Neural progenitor cell (in vitro differentiated cells): ENCODE results near the gene NDUFB3. TPM values are rescaled to one million over a fixed set of nuclear protein-coding genes. Genes with fewer than 3 reads are reported as not detected.
"Not testable (repeated sequence)": the region's sequence is repeated elsewhere in the genome, so short reads cannot be mapped to it uniquely, and the experiment has no call there.

ENCODE experiments used
- DNase-seq: peaks from one replicate; pipeline ENCODE4 v3.0.0-alpha.2; 2016; ENCODE audit warnings: low spot score
- H2AFZ ChIP-seq: fragments of 200-600 bp; sonication (generic); replicated peaks from 2 replicates; pipeline ENCODE4 v1.6.1; 2016; ENCODE audit warnings: antibody characterized with exemption
- H3F3A ChIP-seq: fragments of 200-600 bp; sonication (generic); 2 replicates; pipeline ENCODE4 v1.6.1; 2016; ENCODE audit warnings: antibody characterized with exemption, low read depth
- H3K27ac ChIP-seq: fragments of 200-600 bp; sonication (generic); 2 replicates; pipeline ENCODE4 v1.5.1; 2016; ENCODE audit warnings: mild to moderate bottlenecking
- H3K27me3 ChIP-seq: fragments of 200-600 bp; sonication (generic); 2 replicates; pipeline ENCODE4 v1.6.1; 2016; ENCODE audit warnings: mild to moderate bottlenecking, moderate library complexity
- H3K36me3 ChIP-seq: fragments of 200-600 bp; sonication (generic); 2 replicates; pipeline ENCODE4 v1.5.1; 2016
- H3K4me1 ChIP-seq: fragments of 200-600 bp; sonication (generic); 2 replicates; pipeline ENCODE4 v1.6.1; 2016; ENCODE audit warnings: mixed run types
- H3K4me2 ChIP-seq: fragments of 200-600 bp; sonication (generic); 2 replicates; pipeline ENCODE4 v1.6.1; 2016
- H3K4me3 ChIP-seq: fragments of 200-600 bp; sonication (generic); 2 replicates; pipeline ENCODE4 v1.5.1; 2016
- H3K79me2 ChIP-seq: fragments of 200-600 bp; sonication (generic); 2 replicates; pipeline ENCODE4 v1.6.1; 2016; ENCODE audit warnings: low read depth
- H3K9ac ChIP-seq: fragments of 200-600 bp; sonication (generic); 2 replicates; pipeline ENCODE4 v1.6.1; 2016
- H3K9me3 ChIP-seq: fragments of 200-600 bp; sonication (generic); 2 replicates; pipeline ENCODE4 v1.5.1; 2016; ENCODE audit warnings: low read depth
- H4K20me1 ChIP-seq: fragments of 200-600 bp; sonication (generic); 2 replicates; pipeline ENCODE4 v1.6.1; 2016; ENCODE audit warnings: low read depth
- H3K27ac Mint-ChIP-seq: 3 replicates; pipeline ENCODE4 v1.8.0; 2021; ENCODE audit warnings: mixed read lengths
- H3K27me3 Mint-ChIP-seq: 2 replicates; pipeline ENCODE4 v1.8.0; 2022; ENCODE audit warnings: low read depth, mild to moderate bottlenecking, inconsistent platforms, moderate library complexity, mixed read lengths; ENCODE audit not compliant: insufficient read depth
- H3K36me3 Mint-ChIP-seq: 3 replicates; pipeline ENCODE4 v1.8.0; 2021; ENCODE audit warnings: mixed read lengths
- H3K4me1 Mint-ChIP-seq: 3 replicates; pipeline ENCODE4 v1.8.0; 2021; ENCODE audit warnings: mixed read lengths
- H3K4me3 Mint-ChIP-seq: 3 replicates; pipeline ENCODE4 v1.8.0; 2021; ENCODE audit warnings: mild to moderate bottlenecking, moderate library complexity, mixed read lengths
- H3K9me3 Mint-ChIP-seq: 3 replicates; pipeline ENCODE4 v1.8.0; 2020; ENCODE audit warnings: mixed read lengths
- CTCF ChIP-seq: fragments of 200-600 bp; sonication (generic); IDR thresholded peaks from 2 replicates; pipeline ENCODE4 v1.5.1; 2017; ENCODE audit warnings: antibody characterized with exemption, mild to moderate bottlenecking
- EZH2 ChIP-seq: fragments of 200-600 bp; sonication (generic); IDR thresholded peaks from 2 replicates; pipeline ENCODE4 v1.6.1; 2017; ENCODE audit warnings: antibody characterized with exemption, mild to moderate bottlenecking, moderate library complexity
- EZH2phosphoT487 ChIP-seq: fragments of 200-600 bp; sonication (generic); IDR thresholded peaks from 2 replicates; pipeline ENCODE4 v1.6.1; 2017; ENCODE audit warnings: antibody characterized with exemption
- total RNA-seq: library from RNA; depleted of rRNA; stranded (reverse); fragments of >200 nt; gene quantifications from 2 replicates; pipeline ENCODE4 v1.2.3, GENCODE V29; 2015; ENCODE audit warnings: low replicate concordance

NDUFB3 gene
- total RNA-seq, 1 donor from 2014 or later, result 125 TPM

- Histone ChIP-seq H3K79me2 (no peaks in the 10 kb centered on the region), H3K9me3 (no peaks in the 10 kb centered on the region), H3K36me3 (no peaks in the 10 kb centered on the region), H2AFZ (no peak overlapping the region), H3K4me1 (no peaks in the 10 kb centered on the region), H3K9ac (no peak overlapping the region), H3F3A (no peaks in the 10 kb centered on the region), H3K4me3 (no peak overlapping the region), H3K27ac (no peak overlapping the region), H3K4me2 (no peak overlapping the region), H4K20me1 (no peaks in the 10 kb centered on the region), H3K27me3 (no peaks in the 10 kb centered on the region)
- Mint-ChIP-seq H3K27ac (no peak overlapping the region), H3K4me3 (no peak overlapping the region), H3K36me3 (peaks cover 18% of the 10 kb centered on the region), H3K27me3 (no peaks in the 10 kb centered on the region), H3K4me1 (no peaks in the 10 kb centered on the region), H3K9me3 (peaks cover 15% of the 10 kb centered on the region)
- no peak for TF ChIP-seq EZH2
- no peak for TF ChIP-seq CTCF
- no peak for TF ChIP-seq EZH2phosphoT487
- no peak for DNase-seq
These were observed 32.9 kb upstream of the NDUFB3 start for GRCh38 chr2:201038855-201039254.

- H3K4me2 ChIP-seq, result no peak overlapping the region
- H2AFZ ChIP-seq, result no peak overlapping the region
- no peaks in the 10 kb centered on the region for H3K27me3 ChIP-seq
- H3K9me3 ChIP-seq, result no peaks in the 10 kb centered on the region
- H3K79me2 ChIP-seq, result no peaks in the 10 kb centered on the region
- Mint-ChIP-seq H3K4me3 (no peak overlapping the region), H3K27me3 (no peaks in the 10 kb centered on the region), H3K9me3 (peaks cover 9% of the 10 kb centered on the region), H3K27ac (no peak overlapping the region), H3K36me3 (peaks cover 16% of the 10 kb centered on the region), H3K4me1 (no peaks in the 10 kb centered on the region)
- H3K4me1 ChIP-seq, result no peaks in the 10 kb centered on the region
- H3K36me3 ChIP-seq, result no peaks in the 10 kb centered on the region
- no peak for DNase-seq
- no peak overlapping the region for H3K4me3 ChIP-seq
- H4K20me1 ChIP-seq, result no peaks in the 10 kb centered on the region
- no peak for TF ChIP-seq EZH2
- TF ChIP-seq CTCF, result no peak
- TF ChIP-seq EZH2phosphoT487, result no peak
- H3F3A ChIP-seq, result no peaks in the 10 kb centered on the region
- no peak overlapping the region for H3K27ac ChIP-seq
- no peak overlapping the region for H3K9ac ChIP-seq
These were observed 30.8 kb upstream of the NDUFB3 start for GRCh38 chr2:201040867-201041628.

GRCh38 chr2:201042451-201042850 lies 29.4 kb upstream of the NDUFB3 start:
- H3K79me2 ChIP-seq, H3K4me2 ChIP-seq, H3K4me3 ChIP-seq, H3K27me3 ChIP-seq, H4K20me1 ChIP-seq, H3K36me3 ChIP-seq, H3K9ac ChIP-seq, H3K27ac ChIP-seq, H3K27ac Mint-ChIP-seq, H3K4me1 Mint-ChIP-seq, H3K9me3 ChIP-seq, H3K4me3 Mint-ChIP-seq, H2AFZ ChIP-seq, DNase-seq, H3K9me3 Mint-ChIP-seq, H3K27me3 Mint-ChIP-seq, H3K4me1 ChIP-seq, H3F3A ChIP-seq: not testable (repeated sequence)
- H3K36me3 Mint-ChIP-seq, result peaks cover 16% of the 10 kb centered on the region

- H3F3A ChIP-seq, H3K9ac ChIP-seq, H3K4me2 ChIP-seq, H4K20me1 ChIP-seq, H3K27me3 ChIP-seq, H3K27ac Mint-ChIP-seq, H3K36me3 ChIP-seq, H3K4me3 ChIP-seq, H3K4me1 Mint-ChIP-seq, H2AFZ ChIP-seq, H3K4me1 ChIP-seq, H3K9me3 Mint-ChIP-seq, H3K4me3 Mint-ChIP-seq, H3K27ac ChIP-seq, H3K9me3 ChIP-seq, DNase-seq, H3K79me2 ChIP-seq, H3K27me3 Mint-ChIP-seq: not testable (repeated sequence)
- H3K36me3 Mint-ChIP-seq, result peaks cover 16% of the 10 kb centered on the region
These were observed 28.8 kb upstream of the NDUFB3 start for GRCh38 chr2:201043050-201043449.
